Mucosa of rectum (tissue), 2 donors: ENCODE results near the gene IMMP2L.

ENCODE experiments used
- H3K27ac ChIP-seq, 2 donors: one replicate each; pipeline ENCODE4 v1.7.0; 2013; ENCODE audit warnings: inconsistent platforms in 2 of 2, low read depth in 2 of 2, low read length in 2 of 2
- H3K27me3 ChIP-seq, 2 donors: one replicate each; pipeline ENCODE4 v1.7.0; 2013; ENCODE audit warnings: low read length in 2 of 2; ENCODE audit not compliant: control insufficient read depth in 2 of 2, insufficient read depth in 2 of 2
- H3K36me3 ChIP-seq, 2 donors: one replicate each; pipeline ENCODE4 v1.7.0; 2013; ENCODE audit warnings: low read length in 2 of 2; ENCODE audit not compliant: control insufficient read depth in 2 of 2, insufficient read depth in 2 of 2
- H3K4me1 ChIP-seq, 2 donors: one replicate each; pipeline ENCODE4 v1.7.0; 2013; ENCODE audit warnings: low read length in 2 of 2, mild to moderate bottlenecking in 1 of 2; ENCODE audit not compliant: control insufficient read depth in 2 of 2, insufficient read depth in 2 of 2
- H3K4me3 ChIP-seq, 2 donors: one replicate each; pipeline ENCODE4 v1.7.0; 2013; ENCODE audit warnings: low read length in 2 of 2
- H3K9ac ChIP-seq, 2 donors: one replicate each; pipeline ENCODE4 v1.7.0; 2013; ENCODE audit warnings: low read length in 2 of 2, low read depth in 1 of 2, mild to moderate bottlenecking in 1 of 2
- H3K9me3 ChIP-seq, 2 donors: one replicate each; pipeline ENCODE4 v1.7.0; 2013; ENCODE audit warnings: low read length in 2 of 2; ENCODE audit not compliant: control insufficient read depth in 2 of 2
- donor health status: healthy.
- donor health status: Normal muscosa, but diverticular disease.

Gene IMMP2L

GRCh38 chr7:110868458-110868857 is 693.8 kb downstream of the IMMP2L start:
- no peaks in the 10 kb centered on the region for H3K36me3 ChIP-seq
- H3K9me3 ChIP-seq = no peaks in the 10 kb centered on the region
- H3K4me1 ChIP-seq = no peaks in the 10 kb centered on the region
- no peak overlapping the region for H3K9ac ChIP-seq
- no peak overlapping the region for H3K4me3 ChIP-seq
- H3K27ac ChIP-seq = no peak overlapping the region
- H3K27me3 ChIP-seq = no peaks in the 10 kb centered on the region

- no peaks in the 10 kb centered on the region for H3K9me3 ChIP-seq
- no peaks in the 10 kb centered on the region for H3K27me3 ChIP-seq
- no peak overlapping the region for H3K9ac ChIP-seq
- no peak overlapping the region for H3K27ac ChIP-seq
- no peaks in the 10 kb centered on the region for H3K4me1 ChIP-seq
- no peaks in the 10 kb centered on the region for H3K36me3 ChIP-seq
- no peak overlapping the region for H3K4me3 ChIP-seq
These were observed 694.5 kb downstream of the IMMP2L start for GRCh38 chr7:110867771-110868170.

- Histone ChIP-seq H3K4me1 (no peaks in the 10 kb centered on the region), H3K9me3 (no peaks in the 10 kb centered on the region), H3K27me3 (no peaks in the 10 kb centered on the region), H3K9ac (no peak overlapping the region), H3K36me3 (no peaks in the 10 kb centered on the region), H3K27ac (no peak overlapping the region), H3K4me3 (no peak overlapping the region)
These were observed 699.0 kb downstream of the IMMP2L start for GRCh38 chr7:110863258-110863657.

- Histone ChIP-seq H3K9ac (no peak overlapping the region), H3K36me3 (no peaks in the 10 kb centered on the region), H3K9me3 (no peaks in the 10 kb centered on the region), H3K4me3 (no peak overlapping the region), H3K4me1 (no peaks in the 10 kb centered on the region), H3K27me3 (no peaks in the 10 kb centered on the region), H3K27ac (no peak overlapping the region)
These were observed 701.1 kb downstream of the IMMP2L start for GRCh38 chr7:110861163-110861562.

- Histone ChIP-seq H3K4me1 (no peaks in the 10 kb centered on the region), H3K4me3 (no peak overlapping the region), H3K36me3 (no peaks in the 10 kb centered on the region), H3K27ac (no peak overlapping the region), H3K9me3 (no peaks in the 10 kb centered on the region), H3K27me3 (no peaks in the 10 kb centered on the region), H3K9ac (no peak overlapping the region)
These were observed 705.2 kb downstream of the IMMP2L start for GRCh38 chr7:110857106-110857505.

GRCh38 chr7:110856704-110857103 is 705.6 kb downstream of the IMMP2L start:
- H3K27me3 ChIP-seq = no peaks in the 10 kb centered on the region
- no peak overlapping the region for H3K9ac ChIP-seq
- no peak overlapping the region for H3K27ac ChIP-seq
- H3K4me1 ChIP-seq = no peaks in the 10 kb centered on the region
- H3K36me3 ChIP-seq = no peaks in the 10 kb centered on the region
- H3K4me3 ChIP-seq = no peak overlapping the region
- no peaks in the 10 kb centered on the region for H3K9me3 ChIP-seq

GRCh38 chr7:110854651-110855050 is 707.6 kb downstream of the IMMP2L start:
- no peak overlapping the region for H3K27ac ChIP-seq
- no peak overlapping the region for H3K9ac ChIP-seq
- no peak overlapping the region for H3K4me3 ChIP-seq
- H3K4me1 ChIP-seq = no peaks in the 10 kb centered on the region
- no peaks in the 10 kb centered on the region for H3K36me3 ChIP-seq
- H3K27me3 ChIP-seq = no peaks in the 10 kb centered on the region
- no peaks in the 10 kb centered on the region for H3K9me3 ChIP-seq

- no peaks in the 10 kb centered on the region for H3K9me3 ChIP-seq
- H3K4me3 ChIP-seq = no peak overlapping the region
- no peaks in the 10 kb centered on the region for H3K27me3 ChIP-seq
- no peaks in the 10 kb centered on the region for H3K4me1 ChIP-seq
- no peak overlapping the region for H3K27ac ChIP-seq
- H3K36me3 ChIP-seq = no peaks in the 10 kb centered on the region
- no peak overlapping the region for H3K9ac ChIP-seq
These were observed 708.1 kb downstream of the IMMP2L start for GRCh38 chr7:110854166-110854565.

- no peak overlapping the region for H3K27ac ChIP-seq
- H3K4me1 ChIP-seq = no peaks in the 10 kb centered on the region
- no peaks in the 10 kb centered on the region for H3K27me3 ChIP-seq
- H3K9me3 ChIP-seq = no peaks in the 10 kb centered on the region
- no peaks in the 10 kb centered on the region for H3K36me3 ChIP-seq
- H3K9ac ChIP-seq = no peak overlapping the region
- no peak overlapping the region for H3K4me3 ChIP-seq
These were observed 709.0 kb downstream of the IMMP2L start for GRCh38 chr7:110853263-110853662.

GRCh38 chr7:110852156-110852940 is 709.9 kb downstream of the IMMP2L start:
- Histone ChIP-seq H3K27ac (no peak overlapping the region), H3K4me3 (no peak overlapping the region), H3K4me1 (no peaks in the 10 kb centered on the region), H3K36me3 (no peaks in the 10 kb centered on the region), H3K9me3 (no peaks in the 10 kb centered on the region), H3K27me3 (no peaks in the 10 kb centered on the region), H3K9ac (no peak overlapping the region)
